Measurements from ENCODE around the gene TAF5L.

The TAF5L gene

DNA sequence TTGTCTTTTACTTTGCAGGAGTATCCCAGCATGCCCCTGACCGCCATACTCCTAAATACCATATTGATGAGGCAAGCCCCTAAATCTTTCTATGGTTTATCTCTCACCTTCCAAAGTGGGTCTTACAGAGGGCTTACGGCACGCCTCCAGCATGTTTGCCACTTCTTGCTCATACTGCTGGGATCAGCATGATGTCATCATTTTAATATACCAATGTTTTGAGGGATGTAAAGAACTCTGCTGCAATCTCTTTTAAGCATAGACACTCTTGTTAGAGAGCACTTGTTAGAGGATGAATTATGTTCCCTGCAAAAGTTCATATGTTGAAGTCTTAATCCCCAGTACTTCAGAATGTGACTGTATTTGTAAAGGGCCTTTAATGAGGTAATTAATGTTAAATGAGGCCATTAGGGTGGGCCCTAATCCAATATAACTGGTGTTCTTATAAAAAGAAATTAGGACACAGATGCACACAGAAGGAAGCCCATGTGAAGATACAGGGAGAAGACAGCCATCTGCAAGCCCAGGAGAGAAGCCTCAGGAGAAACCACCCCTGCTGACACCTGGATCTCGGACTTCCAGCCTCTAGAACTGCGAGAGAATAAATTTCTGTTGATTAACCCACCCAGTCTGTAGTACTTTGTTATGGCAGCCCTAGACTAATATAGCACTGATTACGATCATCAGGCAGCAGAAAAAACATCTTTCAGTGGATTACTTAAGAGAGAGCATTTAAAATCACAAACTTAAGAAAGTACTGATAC, 51.1 kb downstream of the TAF5L start:
- no peak for TF ChIP-seq RAD21 (IDR thresholded peaks at IDR 0.05; ENCODE audit: low read depth)
- TF ChIP-seq, protein P1, sequence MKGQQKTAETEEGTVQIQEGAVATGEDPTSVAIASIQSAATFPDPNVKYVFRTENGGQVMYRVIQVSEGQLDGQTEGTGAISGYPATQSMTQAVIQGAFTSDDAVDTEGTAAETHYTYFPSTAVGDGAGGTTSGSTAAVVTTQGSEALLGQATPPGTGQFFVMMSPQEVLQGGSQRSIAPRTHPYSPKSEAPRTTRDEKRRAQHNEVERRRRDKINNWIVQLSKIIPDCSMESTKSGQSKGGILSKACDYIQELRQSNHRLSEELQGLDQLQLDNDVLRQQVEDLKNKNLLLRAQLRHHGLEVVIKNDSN (IDR thresholded peaks at IDR 0.05), result no peak
- TF ChIP-seq, protein P2, sequence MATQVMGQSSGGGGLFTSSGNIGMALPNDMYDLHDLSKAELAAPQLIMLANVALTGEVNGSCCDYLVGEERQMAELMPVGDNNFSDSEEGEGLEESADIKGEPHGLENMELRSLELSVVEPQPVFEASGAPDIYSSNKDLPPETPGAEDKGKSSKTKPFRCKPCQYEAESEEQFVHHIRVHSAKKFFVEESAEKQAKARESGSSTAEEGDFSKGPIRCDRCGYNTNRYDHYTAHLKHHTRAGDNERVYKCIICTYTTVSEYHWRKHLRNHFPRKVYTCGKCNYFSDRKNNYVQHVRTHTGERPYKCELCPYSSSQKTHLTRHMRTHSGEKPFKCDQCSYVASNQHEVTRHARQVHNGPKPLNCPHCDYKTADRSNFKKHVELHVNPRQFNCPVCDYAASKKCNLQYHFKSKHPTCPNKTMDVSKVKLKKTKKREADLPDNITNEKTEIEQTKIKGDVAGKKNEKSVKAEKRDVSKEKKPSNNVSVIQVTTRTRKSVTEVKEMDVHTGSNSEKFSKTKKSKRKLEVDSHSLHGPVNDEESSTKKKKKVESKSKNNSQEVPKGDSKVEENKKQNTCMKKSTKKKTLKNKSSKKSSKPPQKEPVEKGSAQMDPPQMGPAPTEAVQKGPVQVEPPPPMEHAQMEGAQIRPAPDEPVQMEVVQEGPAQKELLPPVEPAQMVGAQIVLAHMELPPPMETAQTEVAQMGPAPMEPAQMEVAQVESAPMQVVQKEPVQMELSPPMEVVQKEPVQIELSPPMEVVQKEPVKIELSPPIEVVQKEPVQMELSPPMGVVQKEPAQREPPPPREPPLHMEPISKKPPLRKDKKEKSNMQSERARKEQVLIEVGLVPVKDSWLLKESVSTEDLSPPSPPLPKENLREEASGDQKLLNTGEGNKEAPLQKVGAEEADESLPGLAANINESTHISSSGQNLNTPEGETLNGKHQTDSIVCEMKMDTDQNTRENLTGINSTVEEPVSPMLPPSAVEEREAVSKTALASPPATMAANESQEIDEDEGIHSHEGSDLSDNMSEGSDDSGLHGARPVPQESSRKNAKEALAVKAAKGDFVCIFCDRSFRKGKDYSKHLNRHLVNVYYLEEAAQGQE (IDR thresholded peaks at IDR 0.05; ENCODE audit: low read depth), result no peak
- TF ChIP-seq CREB1 (IDR thresholded peaks at IDR 0.05; ENCODE audit: low read depth), result no peak
- no peak for TF ChIP-seq TEAD4 (IDR thresholded peaks at IDR 0.05)
- TF ChIP-seq TCF12 (IDR thresholded peaks at IDR 0.05; ENCODE audit: low read depth), result no peak
- TF ChIP-seq EP300 (IDR thresholded peaks at IDR 0.05; ENCODE audit: borderline replicate concordance), result no peak
- TF ChIP-seq, protein P3, sequence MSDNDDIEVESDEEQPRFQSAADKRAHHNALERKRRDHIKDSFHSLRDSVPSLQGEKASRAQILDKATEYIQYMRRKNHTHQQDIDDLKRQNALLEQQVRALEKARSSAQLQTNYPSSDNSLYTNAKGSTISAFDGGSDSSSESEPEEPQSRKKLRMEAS (IDR thresholded peaks at IDR 0.05), result no peak
- no peak for TF ChIP-seq EGR1 (IDR thresholded peaks at IDR 0.05)
- TF ChIP-seq ZBTB7A (IDR thresholded peaks at IDR 0.05; ENCODE audit: low read depth), result no peak
- no peak for TF ChIP-seq FOXM1 (IDR thresholded peaks at IDR 0.05; ENCODE audit: borderline replicate concordance, low read depth)
- no peak for TF ChIP-seq NFIC (IDR thresholded peaks at IDR 0.05)
- TF ChIP-seq CEBPB (IDR thresholded peaks at IDR 0.05), result no peak
- no peak for TF ChIP-seq YY1 (IDR thresholded peaks at IDR 0.05; ENCODE audit: low read depth)
- no peak for TF ChIP-seq TAF1 (IDR thresholded peaks at IDR 0.05; ENCODE audit: low read depth)

DNA sequence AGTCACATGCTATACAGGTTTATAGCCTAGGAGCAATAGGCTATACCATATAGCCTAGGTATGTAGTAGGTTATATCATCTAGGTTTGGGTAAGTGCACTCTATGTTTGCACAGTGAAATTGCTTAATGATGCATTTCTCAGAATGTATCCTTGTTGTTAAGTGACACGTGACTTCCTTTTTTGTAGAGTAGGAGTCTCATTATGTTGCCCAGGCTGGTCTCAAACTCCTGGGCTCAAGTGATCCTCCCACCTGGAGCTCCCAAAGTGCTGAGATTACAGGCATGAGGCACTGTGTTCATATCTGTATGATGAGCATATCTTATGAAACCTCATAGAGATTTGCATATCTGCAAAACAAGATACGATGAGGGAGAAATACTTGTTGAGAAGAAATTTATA, 53.6 kb downstream of the TAF5L start:
- TF ChIP-seq EP300 (IDR thresholded peaks at IDR 0.05; ENCODE audit: borderline replicate concordance), result no peak
- no peak for TF ChIP-seq TAF1 (IDR thresholded peaks at IDR 0.05; ENCODE audit: low read depth)
- no peak for TF ChIP-seq RAD21 (IDR thresholded peaks at IDR 0.05; ENCODE audit: low read depth)
- no peak for TF ChIP-seq FOXM1 (IDR thresholded peaks at IDR 0.05; ENCODE audit: borderline replicate concordance, low read depth)

DNA sequence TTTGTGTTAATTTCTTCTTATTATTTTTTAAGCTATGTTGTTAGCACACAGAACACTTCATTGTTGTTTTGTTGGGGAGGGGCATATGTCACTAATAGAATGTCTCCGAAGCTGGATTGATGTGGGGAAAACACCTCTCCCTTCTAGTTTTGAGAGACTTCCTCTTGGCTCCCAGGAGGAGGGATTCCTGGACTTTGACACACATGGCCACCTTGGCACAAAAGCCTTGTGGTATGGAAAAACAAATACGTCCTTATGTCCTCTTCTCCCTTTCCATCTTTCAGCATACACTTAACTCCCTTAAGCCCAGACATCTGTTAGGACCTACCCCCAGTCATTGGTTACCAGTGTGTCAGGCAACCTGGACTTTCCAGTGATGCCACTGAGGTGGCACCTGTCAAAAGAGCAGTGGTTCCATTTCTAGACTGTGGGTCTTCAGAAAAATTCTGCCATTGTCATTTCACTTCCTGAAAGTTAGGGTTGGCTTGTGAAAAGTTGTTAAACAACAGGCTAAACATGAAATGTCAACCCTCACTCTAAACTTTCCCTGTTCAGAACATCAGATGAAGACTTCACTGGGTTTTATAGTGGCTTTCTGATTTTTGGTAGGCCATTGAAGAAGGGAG, 54.9 kb downstream of the TAF5L start:
- TF ChIP-seq EGR1 (IDR thresholded peaks at IDR 0.05) (no peak), CEBPB (IDR thresholded peaks at IDR 0.05) (no peak), YY1 (IDR thresholded peaks at IDR 0.05; ENCODE audit: low read depth) (no peak), TEAD4 (IDR thresholded peaks at IDR 0.05) (no peak), FOXM1 (IDR thresholded peaks at IDR 0.05; ENCODE audit: borderline replicate concordance, low read depth) (no peak), TAF1 (IDR thresholded peaks at IDR 0.05; ENCODE audit: low read depth) (no peak), RAD21 (IDR thresholded peaks at IDR 0.05; ENCODE audit: low read depth) (no peak), ZBTB7A (IDR thresholded peaks at IDR 0.05; ENCODE audit: low read depth) (no peak), NFIC (IDR thresholded peaks at IDR 0.05) (no peak), EP300 (IDR thresholded peaks at IDR 0.05; ENCODE audit: borderline replicate concordance) (no peak)
- TF ChIP-seq, protein P3 (IDR thresholded peaks at IDR 0.05), result no peak
- TF ChIP-seq, protein P2 (IDR thresholded peaks at IDR 0.05; ENCODE audit: low read depth), result no peak
- TF ChIP-seq, protein P1 (IDR thresholded peaks at IDR 0.05), result no peak

DNA sequence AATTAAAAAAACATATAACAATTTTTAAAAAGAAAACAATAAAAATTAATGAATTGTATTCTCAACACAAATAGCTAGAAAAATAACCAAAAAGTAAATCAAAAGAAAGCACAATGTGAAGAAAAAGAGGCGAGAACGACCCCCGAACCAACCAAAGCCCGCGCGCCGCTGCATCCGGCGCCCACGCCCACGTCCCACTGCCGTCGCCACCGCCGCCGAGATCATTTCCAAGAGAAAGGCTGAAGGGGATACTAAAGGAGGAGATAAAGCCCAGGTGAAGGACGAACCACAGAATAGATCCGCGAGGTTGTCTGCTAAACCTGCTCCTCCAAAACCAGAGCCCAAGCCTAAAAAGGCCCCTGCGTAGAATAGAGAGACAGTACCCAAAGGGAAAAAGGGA, 55.6 kb downstream of the TAF5L start:
- TF ChIP-seq CREB1 (IDR thresholded peaks at IDR 0.05; ENCODE audit: low read depth), result no peak
- TF ChIP-seq, protein P3 (IDR thresholded peaks at IDR 0.05), result no peak
- TF ChIP-seq, protein P2 (IDR thresholded peaks at IDR 0.05; ENCODE audit: low read depth), result no peak
- TF ChIP-seq RAD21 (IDR thresholded peaks at IDR 0.05; ENCODE audit: low read depth), result no peak
- TF ChIP-seq TAF1 (IDR thresholded peaks at IDR 0.05; ENCODE audit: low read depth), result no peak
- no peak for TF ChIP-seq EGR1 (IDR thresholded peaks at IDR 0.05)
- no peak for TF ChIP-seq CEBPB (IDR thresholded peaks at IDR 0.05)
- no peak for TF ChIP-seq TEAD4 (IDR thresholded peaks at IDR 0.05)
- TF ChIP-seq TCF12 (IDR thresholded peaks at IDR 0.05; ENCODE audit: low read depth), result no peak
- TF ChIP-seq NFIC (IDR thresholded peaks at IDR 0.05), result no peak
- no peak for TF ChIP-seq ZBTB7A (IDR thresholded peaks at IDR 0.05; ENCODE audit: low read depth)
- TF ChIP-seq, protein P1 (IDR thresholded peaks at IDR 0.05), result no peak

Measured in Ishikawa (cell line).